Measurements from ENCODE around the gene SIDT2.
"Not testable (repeated sequence)": the region's sequence is repeated elsewhere in the genome, so short reads cannot be mapped to it uniquely, and the experiment has no call there.

The SIDT2 gene

GRCh38 chr11:117178210-117179034 lies at the start of gene SIDT2:
Gene SIDT2 (plus strand): TSS chr11:117178743. CDS start chr11:117179264, 521 bp downstream.
- DNase-seq = peak; percentile 84

GRCh38 chr11:117130396-117130795 lies 48.1 kb upstream of the SIDT2 start:
- not testable (repeated sequence) for DNase-seq

GRCh38 chr11:117130879-117131278 lies 47.7 kb upstream of the SIDT2 start:
- DNase-seq = no peak

- no peak for DNase-seq
Observed at GRCh38 chr11:117134431-117134830, 44.1 kb upstream of the SIDT2 start.

- DNase-seq = not testable (repeated sequence)
Observed at GRCh38 chr11:117134979-117135378, 43.6 kb upstream of the SIDT2 start.

- not testable (repeated sequence) for DNase-seq
Observed at GRCh38 chr11:117137223-117138086, 41.1 kb upstream of the SIDT2 start.

- DNase-seq = peak; percentile 12
Observed at GRCh38 chr11:117143390-117143789, 35.2 kb upstream of the SIDT2 start.

- DNase-seq = peak; percentile 95
Observed at GRCh38 chr11:117143871-117144476, 34.6 kb upstream of the SIDT2 start, which contains the start of gene PAFAH1B2. Gene PAFAH1B2 (plus strand): TSS chr11:117144287. CDS start chr11:117152448, 8,161 bp downstream.

- DNase-seq = peak; percentile 19
Observed at GRCh38 chr11:117144477-117145392, 33.8 kb upstream of the SIDT2 start.

GRCh38 chr11:117145393-117145761 lies 33.2 kb upstream of the SIDT2 start:
- no peak for DNase-seq

- DNase-seq = no peak
Observed at GRCh38 chr11:117146521-117146920, 32.0 kb upstream of the SIDT2 start.

- no peak for DNase-seq
Observed at GRCh38 chr11:117152066-117152465, 26.5 kb upstream of the SIDT2 start.

GRCh38 chr11:117154468-117154867 lies 24.1 kb upstream of the SIDT2 start:
- DNase-seq = no peak

GRCh38 chr11:117157507-117157906 lies 21.0 kb upstream of the SIDT2 start:
- DNase-seq = no peak

GRCh38 chr11:117159892-117160291 lies 18.7 kb upstream of the SIDT2 start:
- DNase-seq = no peak

- no peak for DNase-seq
Observed at GRCh38 chr11:117160826-117161225, 17.7 kb upstream of the SIDT2 start.

GRCh38 chr11:117166491-117166890 lies 12.1 kb upstream of the SIDT2 start:
- DNase-seq = no peak

- DNase-seq = no peak
Observed at GRCh38 chr11:117169736-117170135, 8.8 kb upstream of the SIDT2 start.

GRCh38 chr11:117170210-117170609 lies 8.3 kb upstream of the SIDT2 start:
- no peak for DNase-seq

GRCh38 chr11:117171007-117171403 lies 7.5 kb upstream of the SIDT2 start:
- DNase-seq = no peak

GRCh38 chr11:117171404-117172061 lies 7.0 kb upstream of the SIDT2 start:
- DNase-seq = no peak
